Heart left ventricle (tissue), 13 donors: ENCODE measurements around the gene FRMD1.

Experiments
- CTCF ChIP-seq, 12 donors: fragments of 200-600 bp; sonication (generic) in 4 of 12; IDR thresholded peaks; one replicate each; pipeline versions ENCODE4 v1.5.0 to v1.8.0; 2018 to 2022; ENCODE audit warnings: antibody characterized with exemption in 12 of 12, mild to moderate bottlenecking in 5 of 12
- POLR2A ChIP-seq, 2 donors: fragments of 450-650 bp; IDR thresholded peaks; one replicate each; pipeline ENCODE4 v1.6.1; 2017; ENCODE audit warnings: antibody characterized with exemption in 2 of 2, mild to moderate bottlenecking in 2 of 2, moderate library complexity in 2 of 2
- donor health status: ischemic (EF 13 %, LVEDD 7.1; RV severe dilation, severe dysfunction).
- donor health status: DM: no; HTN: yes; CAD: no.
- donor health status: DM: no; HTN: no; CAD: no.
- donor health status: ischemic (EF 25% LVEDD 6.9; RV normal size, moderate dysfunction).
- donor health status: ischemic (EF 25% LVEDD 5.7; RV mildly dilated, moderate dysfunction).
- donor health status: ischemic (EF 35%, LVEDD 5.7; RV mildly dilated, moderate dysfunction).
- donor health status: nonischemic (EF 11% LVEDD 7.7; RV severe dilation, severe dysfunction).
- donor health status: DM: yes; HTN: yes; CAD: no.
- donor health status: PGD.
- donor health status: ischemic (EF 29% LVEDD 5.4; RV normal size, mild dysfunction).
- donor health status: nonischemic (EF 23%, LVEDD 6.1; RV moderate dilation, normal function).

DNA sequence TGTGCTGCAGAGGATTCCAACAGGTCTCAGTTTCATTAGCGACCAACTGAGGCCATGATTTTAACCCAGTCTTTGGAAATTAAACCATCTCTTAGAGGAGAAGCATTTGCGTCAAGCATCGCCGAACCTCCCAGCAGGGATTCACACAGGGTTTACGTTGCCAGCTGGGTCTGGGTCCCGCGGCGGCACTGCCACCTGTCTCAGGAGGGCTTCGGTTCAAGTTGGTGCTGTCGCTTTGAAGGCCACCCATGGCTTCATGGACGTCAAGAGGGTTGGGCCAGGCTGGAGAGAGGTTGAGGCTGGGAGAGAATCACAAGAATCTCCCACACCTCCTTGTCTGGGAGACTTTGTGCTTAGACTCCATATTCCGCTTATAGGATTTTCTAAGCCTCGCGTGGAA lies 43.0 kb upstream of the FRMD1 start:
- no peak for TF ChIP-seq CTCF (IDR thresholded peaks at IDR 0.05)
- no peak for TF ChIP-seq POLR2A (IDR thresholded peaks at IDR 0.05)
